NB4 (cell line): Measurements from ENCODE around the gene STARD13.

Experiments
- POLR2A ChIP-seq: IDR thresholded peaks from 2 replicates; pipeline ENCODE4 v1.6.1; 2011; ENCODE audit warnings: mild to moderate bottlenecking; ENCODE audit not compliant: insufficient read length; ENCODE audit errors: extremely low read depth
- TF ChIP-seq, protein P1 (sequence below): IDR thresholded peaks from one replicate; pipeline ENCODE4 v1.5.1; 2012; ENCODE audit warnings: low read depth, low read length

DNA sequence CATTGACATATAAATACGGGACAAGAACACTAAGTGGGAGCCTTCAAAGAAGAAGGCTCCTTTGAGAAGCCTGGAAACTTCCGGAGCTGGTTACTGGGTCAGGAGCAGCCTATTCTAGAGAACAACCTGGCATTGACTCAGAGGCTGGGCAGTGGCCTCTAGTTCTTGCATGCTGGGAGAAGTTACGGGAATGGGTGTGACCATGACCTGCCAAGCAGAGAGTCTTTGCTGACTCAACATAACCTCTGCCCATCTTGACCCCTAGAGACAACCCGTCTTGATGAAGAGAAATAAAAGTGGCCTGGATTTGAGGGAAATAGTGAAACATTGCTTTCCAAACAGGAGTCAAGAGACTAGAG is 21.0 kb downstream of the STARD13 start:
- TF ChIP-seq, protein P1, sequence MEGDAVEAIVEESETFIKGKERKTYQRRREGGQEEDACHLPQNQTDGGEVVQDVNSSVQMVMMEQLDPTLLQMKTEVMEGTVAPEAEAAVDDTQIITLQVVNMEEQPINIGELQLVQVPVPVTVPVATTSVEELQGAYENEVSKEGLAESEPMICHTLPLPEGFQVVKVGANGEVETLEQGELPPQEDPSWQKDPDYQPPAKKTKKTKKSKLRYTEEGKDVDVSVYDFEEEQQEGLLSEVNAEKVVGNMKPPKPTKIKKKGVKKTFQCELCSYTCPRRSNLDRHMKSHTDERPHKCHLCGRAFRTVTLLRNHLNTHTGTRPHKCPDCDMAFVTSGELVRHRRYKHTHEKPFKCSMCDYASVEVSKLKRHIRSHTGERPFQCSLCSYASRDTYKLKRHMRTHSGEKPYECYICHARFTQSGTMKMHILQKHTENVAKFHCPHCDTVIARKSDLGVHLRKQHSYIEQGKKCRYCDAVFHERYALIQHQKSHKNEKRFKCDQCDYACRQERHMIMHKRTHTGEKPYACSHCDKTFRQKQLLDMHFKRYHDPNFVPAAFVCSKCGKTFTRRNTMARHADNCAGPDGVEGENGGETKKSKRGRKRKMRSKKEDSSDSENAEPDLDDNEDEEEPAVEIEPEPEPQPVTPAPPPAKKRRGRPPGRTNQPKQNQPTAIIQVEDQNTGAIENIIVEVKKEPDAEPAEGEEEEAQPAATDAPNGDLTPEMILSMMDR = no peak
- no peak for TF ChIP-seq POLR2A
